Nephron progenitor cell (in vitro differentiated cells): ENCODE data around the gene MLLT3.

Source experiments
- DNase-seq: peaks from one replicate; pipeline ENCODE4 v3.0.0; 2021
- H3K27ac Mint-ChIP-seq: 2 replicates; pipeline ENCODE4 v1.8.0; 2021; ENCODE audit warnings: mild to moderate bottlenecking, moderate library complexity, mixed read lengths
- H3K27me3 Mint-ChIP-seq: 2 replicates; pipeline ENCODE4 v1.8.0; 2021; ENCODE audit warnings: mild to moderate bottlenecking, low read depth, mixed read lengths; ENCODE audit not compliant: poor library complexity
- H3K36me3 Mint-ChIP-seq: 2 replicates; pipeline ENCODE4 v1.8.0; 2021; ENCODE audit warnings: low read depth, mixed read lengths
- H3K4me1 Mint-ChIP-seq: 2 replicates; pipeline ENCODE4 v1.8.0; 2021; ENCODE audit warnings: mixed read lengths
- H3K4me3 Mint-ChIP-seq: 2 replicates; pipeline ENCODE4 v1.8.0; 2021; ENCODE audit warnings: mild to moderate bottlenecking, moderate library complexity, mixed read lengths
- H3K9me3 Mint-ChIP-seq: 2 replicates; pipeline ENCODE4 v1.8.0; 2021; ENCODE audit warnings: mild to moderate bottlenecking, moderate library complexity, mixed read lengths
- CTCF ChIP-seq: fragments of 200-600 bp; sonication (generic); IDR thresholded peaks from 2 replicates; pipeline ENCODE4 v1.5.0; 2021; ENCODE audit warnings: antibody characterized with exemption

MLLT3 gene

GRCh38 chr9:20317701-20318100 lies 304.6 kb downstream of the MLLT3 start:
- DNase-seq = no peak
- Mint-ChIP-seq H3K27me3 (peaks cover 3% of the 10 kb centered on the region), H3K27ac (peak overlapping the region; percentile 77), H3K36me3 (no peaks in the 10 kb centered on the region), H3K4me3 (no peak overlapping the region), H3K9me3 (peaks cover 18% of the 10 kb centered on the region), H3K4me1 (peaks cover 39% of the 10 kb centered on the region)
- no peak for TF ChIP-seq CTCF

- DNase-seq = no peak
- Mint-ChIP-seq H3K27ac (no peak overlapping the region), H3K36me3 (no peaks in the 10 kb centered on the region), H3K4me3 (no peak overlapping the region), H3K4me1 (peaks cover 33% of the 10 kb centered on the region), H3K9me3 (peaks cover 19% of the 10 kb centered on the region), H3K27me3 (peaks cover 3% of the 10 kb centered on the region)
- no peak for TF ChIP-seq CTCF
Measured at GRCh38 chr9:20316372-20316771, 305.9 kb downstream of the MLLT3 start.

- H3K9me3 Mint-ChIP-seq = peaks cover 19% of the 10 kb centered on the region
- peaks cover 26% of the 10 kb centered on the region for H3K4me1 Mint-ChIP-seq
- H3K36me3 Mint-ChIP-seq = no peaks in the 10 kb centered on the region
- no peak for DNase-seq
- H3K4me3 Mint-ChIP-seq = no peak overlapping the region
- H3K27me3 Mint-ChIP-seq = peaks cover 3% of the 10 kb centered on the region
- TF ChIP-seq CTCF = no peak
- H3K27ac Mint-ChIP-seq = peak overlapping the region; percentile 25
Measured at GRCh38 chr9:20315677-20316076, 306.6 kb downstream of the MLLT3 start.

GRCh38 chr9:20314981-20315380 lies 307.3 kb downstream of the MLLT3 start:
- H3K27ac Mint-ChIP-seq = no peak overlapping the region
- DNase-seq = no peak
- peaks cover 19% of the 10 kb centered on the region for H3K9me3 Mint-ChIP-seq
- no peak for TF ChIP-seq CTCF
- H3K4me1 Mint-ChIP-seq = peaks cover 22% of the 10 kb centered on the region
- H3K27me3 Mint-ChIP-seq = peaks cover 3% of the 10 kb centered on the region
- H3K4me3 Mint-ChIP-seq = no peak overlapping the region
- no peaks in the 10 kb centered on the region for H3K36me3 Mint-ChIP-seq

GRCh38 chr9:20313415-20313814 lies 308.9 kb downstream of the MLLT3 start:
- no peak overlapping the region for H3K27ac Mint-ChIP-seq
- peaks cover 22% of the 10 kb centered on the region for H3K4me1 Mint-ChIP-seq
- H3K4me3 Mint-ChIP-seq = no peak overlapping the region
- TF ChIP-seq CTCF = no peak
- DNase-seq = no peak
- H3K27me3 Mint-ChIP-seq = peaks cover 3% of the 10 kb centered on the region
- no peaks in the 10 kb centered on the region for H3K36me3 Mint-ChIP-seq
- peaks cover 19% of the 10 kb centered on the region for H3K9me3 Mint-ChIP-seq

GRCh38 chr9:20312732-20313131 lies 309.6 kb downstream of the MLLT3 start:
- Mint-ChIP-seq H3K27me3 (peaks cover 3% of the 10 kb centered on the region), H3K36me3 (no peaks in the 10 kb centered on the region), H3K4me1 (peaks cover 29% of the 10 kb centered on the region), H3K9me3 (peaks cover 19% of the 10 kb centered on the region), H3K27ac (no peak overlapping the region), H3K4me3 (no peak overlapping the region)
- no peak for DNase-seq
- TF ChIP-seq CTCF = no peak
